GM12878 (cell line): ENCODE results near the gene RHBDF2.

Experiments used
- CHD2 ChIP-seq: IDR thresholded peaks from 2 replicates; pipeline ENCODE4 v1.6.1; 2011; ENCODE audit warnings: low read depth, low read length, improper control_type of control experiment, borderline replicate concordance
- EP300 ChIP-seq, 2 experiments: fragments of 150-350 bp in 1 of 2; IDR thresholded peaks; 2 replicates each; pipeline ENCODE4 v1.6.1; 2011 to 2012; ENCODE audit warnings: low read depth in 2 of 2, low read length in 2 of 2, borderline replicate concordance in 1 of 2, improper control_type of control experiment in 1 of 2, inconsistent platforms in 1 of 2; ENCODE audit not compliant: control insufficient read depth in 1 of 2
- FOXM1 ChIP-seq: IDR thresholded peaks from 2 replicates; pipeline ENCODE4 v1.6.1; 2012; ENCODE audit warnings: low read depth, mild to moderate bottlenecking, inconsistent platforms, low read length, moderate library complexity
- GABPA ChIP-seq: IDR thresholded peaks from 2 replicates; pipeline ENCODE4 v1.6.1; 2014; ENCODE audit warnings: antibody characterized with exemption, low read depth, mild to moderate bottlenecking, inconsistent platforms
- POLR2A ChIP-seq: IDR thresholded peaks from 2 replicates; pipeline ENCODE4 v1.6.1; 2011; ENCODE audit warnings: low read depth, mild to moderate bottlenecking, low read length
- RCOR1 ChIP-seq: conservative IDR thresholded peaks from 2 replicates; pipeline ENCODE4 v1.6.1; 2012; ENCODE audit warnings: low read depth, low read length, improper control_type of control experiment
- SMARCA5 ChIP-seq: fragments of 450-650 bp; IDR thresholded peaks from 2 replicates; pipeline ENCODE4 v1.6.1; 2017; ENCODE audit warnings: mild to moderate bottlenecking
- TBL1XR1 ChIP-seq: IDR thresholded peaks from 2 replicates; pipeline ENCODE4 v1.6.1; 2012; ENCODE audit warnings: low read depth, low read length, improper control_type of control experiment
- TF ChIP-seq, protein P1 (sequence below), 3 experiments: IDR thresholded peaks in 2 of 3; conservative IDR thresholded peaks in 1 of 3; 2 replicates each; pipeline ENCODE4 v1.5.1; 2011; ENCODE audit warnings: low read depth in 3 of 3, low read length in 3 of 3, mild to moderate bottlenecking in 3 of 3, control low read depth in 2 of 3, moderate library complexity in 2 of 3, inconsistent platforms in 1 of 3, mixed read lengths in 1 of 3; ENCODE audit not compliant: control insufficient read depth in 2 of 3, insufficient read depth in 1 of 3; ENCODE audit errors: extremely low read depth in 1 of 3
- TF ChIP-seq, protein P2 (sequence below): IDR thresholded peaks from 2 replicates; pipeline ENCODE4 v1.6.1; 2012; ENCODE audit warnings: low read depth, low read length, improper control_type of control experiment
- TF ChIP-seq, protein P3 (sequence below): IDR thresholded peaks from 2 replicates; pipeline ENCODE4 v1.6.1; 2012; ENCODE audit warnings: mild to moderate bottlenecking, low read depth, low read length

DNA sequence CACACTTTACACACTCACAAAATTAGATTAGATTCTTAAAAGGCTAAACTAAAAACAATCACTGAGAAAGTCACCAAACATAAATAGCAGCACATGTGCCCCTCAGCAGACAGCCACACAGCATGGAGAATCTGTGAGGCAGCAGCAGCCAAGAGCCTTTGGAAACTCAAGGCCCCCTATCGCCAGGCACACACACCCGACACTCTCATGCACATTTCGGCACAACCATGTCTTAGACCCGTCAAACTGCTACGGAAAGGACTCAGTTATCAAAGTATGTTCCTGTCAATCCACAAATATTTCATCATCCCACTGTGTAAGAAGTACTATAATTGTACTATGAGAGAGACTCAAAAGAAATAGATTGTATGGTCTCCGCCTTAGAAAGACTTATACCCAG is 69.2 kb downstream of the RHBDF2 start:
- TF ChIP-seq POLR2A (no peak), CHD2 (no peak), RCOR1 (no peak), EP300 (IDR thresholded peaks at IDR 0.05; ENCODE audit: borderline replicate concordance in 1 of 2, control insufficient read depth in 1 of 2, low read depth in 2 of 2, low read length in 2 of 2) (no peak), GABPA (no peak), SMARCA5 (no peak), FOXM1 (no peak), TBL1XR1 (no peak)
- TF ChIP-seq, protein P1, sequence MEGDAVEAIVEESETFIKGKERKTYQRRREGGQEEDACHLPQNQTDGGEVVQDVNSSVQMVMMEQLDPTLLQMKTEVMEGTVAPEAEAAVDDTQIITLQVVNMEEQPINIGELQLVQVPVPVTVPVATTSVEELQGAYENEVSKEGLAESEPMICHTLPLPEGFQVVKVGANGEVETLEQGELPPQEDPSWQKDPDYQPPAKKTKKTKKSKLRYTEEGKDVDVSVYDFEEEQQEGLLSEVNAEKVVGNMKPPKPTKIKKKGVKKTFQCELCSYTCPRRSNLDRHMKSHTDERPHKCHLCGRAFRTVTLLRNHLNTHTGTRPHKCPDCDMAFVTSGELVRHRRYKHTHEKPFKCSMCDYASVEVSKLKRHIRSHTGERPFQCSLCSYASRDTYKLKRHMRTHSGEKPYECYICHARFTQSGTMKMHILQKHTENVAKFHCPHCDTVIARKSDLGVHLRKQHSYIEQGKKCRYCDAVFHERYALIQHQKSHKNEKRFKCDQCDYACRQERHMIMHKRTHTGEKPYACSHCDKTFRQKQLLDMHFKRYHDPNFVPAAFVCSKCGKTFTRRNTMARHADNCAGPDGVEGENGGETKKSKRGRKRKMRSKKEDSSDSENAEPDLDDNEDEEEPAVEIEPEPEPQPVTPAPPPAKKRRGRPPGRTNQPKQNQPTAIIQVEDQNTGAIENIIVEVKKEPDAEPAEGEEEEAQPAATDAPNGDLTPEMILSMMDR (IDR thresholded peaks at IDR 0.05 in 2 of 3, conservative IDR thresholded peaks at IDR 0.05 in 1 of 3; ENCODE audit: control insufficient read depth in 2 of 3, extremely low read depth in 1 of 3, insufficient read depth in 1 of 3, low read depth in 3 of 3, low read length in 3 of 3), result no peak
- TF ChIP-seq, protein P2, sequence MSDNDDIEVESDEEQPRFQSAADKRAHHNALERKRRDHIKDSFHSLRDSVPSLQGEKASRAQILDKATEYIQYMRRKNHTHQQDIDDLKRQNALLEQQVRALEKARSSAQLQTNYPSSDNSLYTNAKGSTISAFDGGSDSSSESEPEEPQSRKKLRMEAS, result no peak
- TF ChIP-seq, protein P3, sequence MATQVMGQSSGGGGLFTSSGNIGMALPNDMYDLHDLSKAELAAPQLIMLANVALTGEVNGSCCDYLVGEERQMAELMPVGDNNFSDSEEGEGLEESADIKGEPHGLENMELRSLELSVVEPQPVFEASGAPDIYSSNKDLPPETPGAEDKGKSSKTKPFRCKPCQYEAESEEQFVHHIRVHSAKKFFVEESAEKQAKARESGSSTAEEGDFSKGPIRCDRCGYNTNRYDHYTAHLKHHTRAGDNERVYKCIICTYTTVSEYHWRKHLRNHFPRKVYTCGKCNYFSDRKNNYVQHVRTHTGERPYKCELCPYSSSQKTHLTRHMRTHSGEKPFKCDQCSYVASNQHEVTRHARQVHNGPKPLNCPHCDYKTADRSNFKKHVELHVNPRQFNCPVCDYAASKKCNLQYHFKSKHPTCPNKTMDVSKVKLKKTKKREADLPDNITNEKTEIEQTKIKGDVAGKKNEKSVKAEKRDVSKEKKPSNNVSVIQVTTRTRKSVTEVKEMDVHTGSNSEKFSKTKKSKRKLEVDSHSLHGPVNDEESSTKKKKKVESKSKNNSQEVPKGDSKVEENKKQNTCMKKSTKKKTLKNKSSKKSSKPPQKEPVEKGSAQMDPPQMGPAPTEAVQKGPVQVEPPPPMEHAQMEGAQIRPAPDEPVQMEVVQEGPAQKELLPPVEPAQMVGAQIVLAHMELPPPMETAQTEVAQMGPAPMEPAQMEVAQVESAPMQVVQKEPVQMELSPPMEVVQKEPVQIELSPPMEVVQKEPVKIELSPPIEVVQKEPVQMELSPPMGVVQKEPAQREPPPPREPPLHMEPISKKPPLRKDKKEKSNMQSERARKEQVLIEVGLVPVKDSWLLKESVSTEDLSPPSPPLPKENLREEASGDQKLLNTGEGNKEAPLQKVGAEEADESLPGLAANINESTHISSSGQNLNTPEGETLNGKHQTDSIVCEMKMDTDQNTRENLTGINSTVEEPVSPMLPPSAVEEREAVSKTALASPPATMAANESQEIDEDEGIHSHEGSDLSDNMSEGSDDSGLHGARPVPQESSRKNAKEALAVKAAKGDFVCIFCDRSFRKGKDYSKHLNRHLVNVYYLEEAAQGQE, result no peak
